ENCODE results near the gene PHC3. TPM values are rescaled to one million over a fixed set of nuclear protein-coding genes. Genes with fewer than 3 reads are reported as not detected.

PHC3 gene
- total and polyA plus RNA-seq, 2 of the 13 experiments (the other 11 are each of a cell fraction or from before 2014, with no cell fraction given) = 24.1 to 49.0 TPM

DNA sequence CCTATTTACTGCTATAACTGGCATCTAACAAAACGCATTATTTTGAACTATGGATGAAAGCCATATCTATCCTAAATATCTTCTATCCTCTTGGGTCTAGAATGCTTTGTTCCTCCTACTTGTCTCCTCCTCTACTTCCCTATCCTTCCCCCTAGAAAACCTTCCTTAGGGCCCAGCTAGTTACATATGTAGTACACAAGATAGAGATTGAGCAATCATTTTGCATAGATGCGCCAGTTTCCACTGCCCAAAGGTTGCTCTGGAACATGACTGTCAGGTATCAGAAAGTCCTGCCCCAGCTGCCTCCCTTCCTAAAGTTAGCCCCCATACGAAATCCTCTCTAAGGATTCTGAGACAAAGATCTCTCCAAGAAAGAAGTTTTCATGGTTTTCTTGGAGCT, 88.6 kb downstream of the PHC3 start (continued):
- TF ChIP-seq, protein P1, sequence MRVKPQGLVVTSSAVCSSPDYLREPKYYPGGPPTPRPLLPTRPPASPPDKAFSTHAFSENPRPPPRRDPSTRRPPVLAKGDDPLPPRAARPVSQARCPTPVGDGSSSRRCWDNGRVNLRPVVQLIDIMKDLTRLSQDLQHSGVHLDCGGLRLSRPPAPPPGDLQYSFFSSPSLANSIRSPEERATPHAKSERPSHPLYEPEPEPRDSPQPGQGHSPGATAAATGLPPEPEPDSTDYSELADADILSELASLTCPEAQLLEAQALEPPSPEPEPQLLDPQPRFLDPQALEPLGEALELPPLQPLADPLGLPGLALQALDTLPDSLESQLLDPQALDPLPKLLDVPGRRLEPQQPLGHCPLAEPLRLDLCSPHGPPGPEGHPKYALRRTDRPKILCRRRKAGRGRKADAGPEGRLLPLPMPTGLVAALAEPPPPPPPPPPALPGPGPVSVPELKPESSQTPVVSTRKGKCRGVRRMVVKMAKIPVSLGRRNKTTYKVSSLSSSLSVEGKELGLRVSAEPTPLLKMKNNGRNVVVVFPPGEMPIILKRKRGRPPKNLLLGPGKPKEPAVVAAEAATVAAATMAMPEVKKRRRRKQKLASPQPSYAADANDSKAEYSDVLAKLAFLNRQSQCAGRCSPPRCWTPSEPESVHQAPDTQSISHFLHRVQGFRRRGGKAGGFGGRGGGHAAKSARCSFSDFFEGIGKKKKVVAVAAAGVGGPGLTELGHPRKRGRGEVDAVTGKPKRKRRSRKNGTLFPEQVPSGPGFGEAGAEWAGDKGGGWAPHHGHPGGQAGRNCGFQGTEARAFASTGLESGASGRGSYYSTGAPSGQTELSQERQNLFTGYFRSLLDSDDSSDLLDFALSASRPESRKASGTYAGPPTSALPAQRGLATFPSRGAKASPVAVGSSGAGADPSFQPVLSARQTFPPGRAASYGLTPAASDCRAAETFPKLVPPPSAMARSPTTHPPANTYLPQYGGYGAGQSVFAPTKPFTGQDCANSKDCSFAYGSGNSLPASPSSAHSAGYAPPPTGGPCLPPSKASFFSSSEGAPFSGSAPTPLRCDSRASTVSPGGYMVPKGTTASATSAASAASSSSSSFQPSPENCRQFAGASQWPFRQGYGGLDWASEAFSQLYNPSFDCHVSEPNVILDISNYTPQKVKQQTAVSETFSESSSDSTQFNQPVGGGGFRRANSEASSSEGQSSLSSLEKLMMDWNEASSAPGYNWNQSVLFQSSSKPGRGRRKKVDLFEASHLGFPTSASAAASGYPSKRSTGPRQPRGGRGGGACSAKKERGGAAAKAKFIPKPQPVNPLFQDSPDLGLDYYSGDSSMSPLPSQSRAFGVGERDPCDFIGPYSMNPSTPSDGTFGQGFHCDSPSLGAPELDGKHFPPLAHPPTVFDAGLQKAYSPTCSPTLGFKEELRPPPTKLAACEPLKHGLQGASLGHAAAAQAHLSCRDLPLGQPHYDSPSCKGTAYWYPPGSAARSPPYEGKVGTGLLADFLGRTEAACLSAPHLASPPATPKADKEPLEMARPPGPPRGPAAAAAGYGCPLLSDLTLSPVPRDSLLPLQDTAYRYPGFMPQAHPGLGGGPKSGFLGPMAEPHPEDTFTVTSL (CRISPR knock-in tag; IDR thresholded peaks at IDR 0.05; ENCODE audit: borderline replicate concordance) = no peak
- TF ChIP-seq ZNF709 (CRISPR knock-in tag; IDR thresholded peaks at IDR 0.05) (no peak), ZFP1 (CRISPR knock-in tag; IDR thresholded peaks at IDR 0.05) (no peak)
- TF ChIP-seq, protein P2, sequence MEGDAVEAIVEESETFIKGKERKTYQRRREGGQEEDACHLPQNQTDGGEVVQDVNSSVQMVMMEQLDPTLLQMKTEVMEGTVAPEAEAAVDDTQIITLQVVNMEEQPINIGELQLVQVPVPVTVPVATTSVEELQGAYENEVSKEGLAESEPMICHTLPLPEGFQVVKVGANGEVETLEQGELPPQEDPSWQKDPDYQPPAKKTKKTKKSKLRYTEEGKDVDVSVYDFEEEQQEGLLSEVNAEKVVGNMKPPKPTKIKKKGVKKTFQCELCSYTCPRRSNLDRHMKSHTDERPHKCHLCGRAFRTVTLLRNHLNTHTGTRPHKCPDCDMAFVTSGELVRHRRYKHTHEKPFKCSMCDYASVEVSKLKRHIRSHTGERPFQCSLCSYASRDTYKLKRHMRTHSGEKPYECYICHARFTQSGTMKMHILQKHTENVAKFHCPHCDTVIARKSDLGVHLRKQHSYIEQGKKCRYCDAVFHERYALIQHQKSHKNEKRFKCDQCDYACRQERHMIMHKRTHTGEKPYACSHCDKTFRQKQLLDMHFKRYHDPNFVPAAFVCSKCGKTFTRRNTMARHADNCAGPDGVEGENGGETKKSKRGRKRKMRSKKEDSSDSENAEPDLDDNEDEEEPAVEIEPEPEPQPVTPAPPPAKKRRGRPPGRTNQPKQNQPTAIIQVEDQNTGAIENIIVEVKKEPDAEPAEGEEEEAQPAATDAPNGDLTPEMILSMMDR (CRISPR knock-in tag; IDR thresholded peaks at IDR 0.05) = no peak
- TF ChIP-seq, protein P3, sequence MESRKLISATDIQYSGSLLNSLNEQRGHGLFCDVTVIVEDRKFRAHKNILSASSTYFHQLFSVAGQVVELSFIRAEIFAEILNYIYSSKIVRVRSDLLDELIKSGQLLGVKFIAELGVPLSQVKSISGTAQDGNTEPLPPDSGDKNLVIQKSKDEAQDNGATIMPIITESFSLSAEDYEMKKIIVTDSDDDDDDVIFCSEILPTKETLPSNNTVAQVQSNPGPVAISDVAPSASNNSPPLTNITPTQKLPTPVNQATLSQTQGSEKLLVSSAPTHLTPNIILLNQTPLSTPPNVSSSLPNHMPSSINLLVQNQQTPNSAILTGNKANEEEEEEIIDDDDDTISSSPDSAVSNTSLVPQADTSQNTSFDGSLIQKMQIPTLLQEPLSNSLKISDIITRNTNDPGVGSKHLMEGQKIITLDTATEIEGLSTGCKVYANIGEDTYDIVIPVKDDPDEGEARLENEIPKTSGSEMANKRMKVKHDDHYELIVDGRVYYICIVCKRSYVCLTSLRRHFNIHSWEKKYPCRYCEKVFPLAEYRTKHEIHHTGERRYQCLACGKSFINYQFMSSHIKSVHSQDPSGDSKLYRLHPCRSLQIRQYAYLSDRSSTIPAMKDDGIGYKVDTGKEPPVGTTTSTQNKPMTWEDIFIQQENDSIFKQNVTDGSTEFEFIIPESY (CRISPR knock-in tag; IDR thresholded peaks at IDR 0.05) = peak; percentile 45; the same call in 1 of the 2 replicates
